Neuronal stem cell (in vitro differentiated cells): ENCODE measurements around the gene TSPEAR.
A peak's percentile ranks its signal among the peaks of the same experiment; 100 is the strongest.

Source experiments
- DNase-seq: peaks from one replicate; pipeline ENCODE4 v3.0.0-alpha.2; 2013; ENCODE audit warnings: low spot score
- H2AFZ ChIP-seq: one replicate; pipeline ENCODE4 v1.6.1; 2013; ENCODE audit warnings: mild to moderate bottlenecking, low read length, inconsistent platforms
- H2AK5ac ChIP-seq: 2 replicates; pipeline ENCODE4 v1.6.1; 2013; ENCODE audit warnings: low read depth, mild to moderate bottlenecking, inconsistent platforms, low read length, moderate library complexity, mixed read lengths
- H2BK120ac ChIP-seq: 2 replicates; pipeline ENCODE4 v1.6.1; 2013; ENCODE audit warnings: low read depth, mild to moderate bottlenecking, inconsistent platforms, low read length, moderate library complexity, mixed read lengths
- H2BK12ac ChIP-seq: one replicate; pipeline ENCODE4 v1.6.1; 2013; ENCODE audit warnings: low read length, inconsistent platforms
- H2BK15ac ChIP-seq: 2 replicates; pipeline ENCODE4 v1.6.1; 2013; ENCODE audit warnings: mild to moderate bottlenecking, low read length, inconsistent platforms, mixed read lengths
- H2BK5ac ChIP-seq: one replicate; pipeline ENCODE4 v1.6.1; 2013; ENCODE audit warnings: inconsistent platforms, mild to moderate bottlenecking, low read length, moderate library complexity
- H3K14ac ChIP-seq: one replicate; pipeline ENCODE4 v1.6.1; 2013; ENCODE audit warnings: low read length, inconsistent platforms
- H3K18ac ChIP-seq: 2 replicates; pipeline ENCODE4 v1.6.1; 2013; ENCODE audit warnings: low read length, inconsistent platforms
- H3K23ac ChIP-seq: 2 replicates; pipeline ENCODE4 v1.6.1; 2013; ENCODE audit warnings: low read depth, mild to moderate bottlenecking, mixed read lengths, low read length, inconsistent platforms; ENCODE audit not compliant: poor library complexity
- H3K27ac ChIP-seq: replicated peaks from 3 replicates; pipeline ENCODE4 v1.5.1; 2013; ENCODE audit warnings: low read length, inconsistent platforms
- H3K27me3 ChIP-seq, 3 experiments: 2 replicates each; pipeline ENCODE4 v1.6.1; 2013; ENCODE audit warnings: low read length in 3 of 3, mild to moderate bottlenecking in 2 of 3, inconsistent platforms in 1 of 3, low read depth in 1 of 3, mixed read lengths in 1 of 3, moderate library complexity in 1 of 3; ENCODE audit not compliant: control insufficient read depth in 3 of 3, insufficient read depth in 3 of 3
- H3K36me3 ChIP-seq, 2 donors: replicated peaks in 1 of 2; 2 replicates each; pipeline ENCODE4 v1.6.1; 2013; ENCODE audit warnings: low read length in 2 of 2; ENCODE audit not compliant: control insufficient read depth in 2 of 2, insufficient read depth in 2 of 2
- H3K4ac ChIP-seq: 2 replicates; pipeline ENCODE4 v1.6.1; 2013; ENCODE audit warnings: inconsistent platforms, mild to moderate bottlenecking, low read length, moderate library complexity
- H3K4me1 ChIP-seq, 2 donors: 1 replicate in 1 of 2; 2 replicates in 1 of 2; pipeline ENCODE4 v1.6.1; 2013; ENCODE audit warnings: low read length in 2 of 2, low read depth in 1 of 2; ENCODE audit not compliant: control insufficient read depth in 2 of 2, insufficient read depth in 1 of 2
- H3K4me2 ChIP-seq: one replicate; pipeline ENCODE4 v1.6.1; 2013; ENCODE audit warnings: mild to moderate bottlenecking, low read length, inconsistent platforms; ENCODE audit not compliant: insufficient read depth, poor library complexity, severe bottlenecking
- H3K4me3 ChIP-seq, 2 donors: 2 replicates each; pipeline ENCODE4 v1.5.1; 2013; ENCODE audit warnings: low read length in 2 of 2, mild to moderate bottlenecking in 2 of 2, inconsistent platforms in 1 of 2, moderate library complexity in 1 of 2
- H3K79me1 ChIP-seq: one replicate; pipeline ENCODE4 v1.6.1; 2013; ENCODE audit warnings: low read depth, mild to moderate bottlenecking, inconsistent platforms, low read length, moderate library complexity
- H3K9ac ChIP-seq: one replicate; pipeline ENCODE4 v1.6.1; 2013; ENCODE audit warnings: mild to moderate bottlenecking, low read depth, low read length, inconsistent platforms; ENCODE audit not compliant: poor library complexity
- H3K9me3 ChIP-seq, 2 donors: replicated peaks in 1 of 2; 2 replicates each; pipeline versions ENCODE3 to v1.6.1; 2013; ENCODE audit warnings: low read length in 2 of 2, mild to moderate bottlenecking in 2 of 2, inconsistent platforms in 1 of 2, low read depth in 1 of 2, mixed read lengths in 1 of 2, moderate library complexity in 1 of 2; ENCODE audit not compliant: control insufficient read depth in 2 of 2, insufficient read depth in 1 of 2
- H4K8ac ChIP-seq: one replicate; pipeline ENCODE4 v1.6.1; 2013; ENCODE audit warnings: low read depth, mild to moderate bottlenecking, inconsistent platforms, low read length, moderate library complexity
- H4K91ac ChIP-seq: one replicate; pipeline ENCODE4 v1.6.1; 2013; ENCODE audit warnings: low read length, low read depth, mild to moderate bottlenecking, inconsistent platforms; ENCODE audit not compliant: poor library complexity
- whole genome bisulfite sequencing, 2 donors: extraction: QIAGEN DNeasy Blood & Tissue Kit; methylation state at CpG; one replicate each; pipeline ENCODE4 v1.1.7; 2013; ENCODE audit warnings: missing lambda C conversion rate in 2 of 2, mixed read lengths in 1 of 2; ENCODE audit not compliant: insufficient read length in 2 of 2, insufficient replicate concordance in 1 of 2; ENCODE audit errors: extremely low coverage in 2 of 2; 5-methylcytosine and 5-hydroxymethylcytosine counted together

Gene TSPEAR

DNA sequence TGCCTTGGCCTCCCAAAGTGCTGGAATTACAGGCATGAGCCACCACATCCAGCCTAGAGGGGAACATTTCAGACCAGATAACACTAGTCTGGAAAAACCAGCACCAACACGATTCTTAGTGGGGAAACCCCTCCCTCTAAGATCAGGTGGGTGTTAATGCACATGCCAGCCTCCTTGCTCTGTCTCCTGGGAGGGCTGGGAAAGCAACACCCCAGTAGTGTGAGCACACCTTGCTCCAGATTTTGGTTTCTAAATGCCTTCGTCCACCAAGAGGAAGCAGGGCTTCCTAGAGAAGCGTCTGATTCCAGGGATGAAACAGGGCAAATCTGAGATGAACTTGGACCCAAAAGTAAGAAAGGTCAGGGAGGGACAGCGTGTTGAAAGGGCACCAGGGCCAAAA lies 140.1 kb downstream of the TSPEAR start:
- Histone ChIP-seq H2BK15ac (no peak overlapping the region), H3K4me1 (peaks cover 0 to 5% of the 10 kb centered on the region in 2 donors), H2AFZ (no peak overlapping the region), H3K4me3 (no peak overlapping the region), H2BK5ac (no peak overlapping the region), H3K4me2 (no peak overlapping the region), H3K4ac (no peak overlapping the region), H3K23ac (no peak overlapping the region), H3K9ac (no peak overlapping the region), H3K27ac (no peak overlapping the region), H3K79me1 (no peaks in the 10 kb centered on the region), H4K8ac (no peak overlapping the region), H3K36me3 (no peaks in the 10 kb centered on the region), H2BK12ac (no peak overlapping the region), H3K18ac (no peak overlapping the region), H2AK5ac (no peak overlapping the region), H3K9me3 (peaks cover 5 to 10% of the 10 kb centered on the region in 2 donors), H3K27me3 (no peaks in the 10 kb centered on the region), H2BK120ac (no peak overlapping the region), H3K14ac (no peak overlapping the region), H4K91ac (no peak overlapping the region)
- no CpG with 5 or more reads among the region's 4 CpGs for WGBS, 2 donors
- no peak for DNase-seq

DNA sequence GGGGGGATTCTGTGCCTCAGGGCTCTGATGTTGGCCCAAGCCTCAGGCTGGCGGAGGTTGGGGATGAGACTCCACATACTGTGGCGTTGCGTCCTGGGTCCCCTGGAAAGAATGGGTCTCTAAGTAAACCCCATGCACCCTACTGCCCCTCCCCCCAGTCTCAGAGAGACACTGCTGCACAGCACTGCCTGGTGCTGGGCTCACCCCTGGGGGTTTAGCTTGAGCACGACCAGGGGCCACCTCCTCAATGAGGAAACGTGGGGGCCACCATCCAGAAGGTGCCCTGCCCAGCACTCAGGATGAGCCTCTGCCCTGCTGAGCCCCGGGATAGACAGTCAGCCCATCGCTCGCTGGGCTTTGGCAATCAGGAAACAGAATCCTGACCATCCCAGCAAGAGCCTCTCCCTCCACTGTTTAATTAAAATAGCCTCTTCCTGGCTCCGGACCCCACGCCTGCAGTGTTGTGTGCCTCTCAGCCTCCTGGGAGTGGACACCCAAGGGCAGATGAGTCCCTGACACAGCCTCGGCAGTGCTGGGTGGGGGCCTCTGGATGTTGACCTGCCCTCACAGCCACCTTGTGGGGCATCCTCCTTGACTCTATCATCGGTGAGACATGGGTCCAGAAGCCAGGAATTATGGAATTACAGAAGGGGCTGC lies 141.4 kb downstream of the TSPEAR start:
- H3K36me3 ChIP-seq, result no peaks in the 10 kb centered on the region
- H3K27me3 ChIP-seq, result no peaks in the 10 kb centered on the region

DNA sequence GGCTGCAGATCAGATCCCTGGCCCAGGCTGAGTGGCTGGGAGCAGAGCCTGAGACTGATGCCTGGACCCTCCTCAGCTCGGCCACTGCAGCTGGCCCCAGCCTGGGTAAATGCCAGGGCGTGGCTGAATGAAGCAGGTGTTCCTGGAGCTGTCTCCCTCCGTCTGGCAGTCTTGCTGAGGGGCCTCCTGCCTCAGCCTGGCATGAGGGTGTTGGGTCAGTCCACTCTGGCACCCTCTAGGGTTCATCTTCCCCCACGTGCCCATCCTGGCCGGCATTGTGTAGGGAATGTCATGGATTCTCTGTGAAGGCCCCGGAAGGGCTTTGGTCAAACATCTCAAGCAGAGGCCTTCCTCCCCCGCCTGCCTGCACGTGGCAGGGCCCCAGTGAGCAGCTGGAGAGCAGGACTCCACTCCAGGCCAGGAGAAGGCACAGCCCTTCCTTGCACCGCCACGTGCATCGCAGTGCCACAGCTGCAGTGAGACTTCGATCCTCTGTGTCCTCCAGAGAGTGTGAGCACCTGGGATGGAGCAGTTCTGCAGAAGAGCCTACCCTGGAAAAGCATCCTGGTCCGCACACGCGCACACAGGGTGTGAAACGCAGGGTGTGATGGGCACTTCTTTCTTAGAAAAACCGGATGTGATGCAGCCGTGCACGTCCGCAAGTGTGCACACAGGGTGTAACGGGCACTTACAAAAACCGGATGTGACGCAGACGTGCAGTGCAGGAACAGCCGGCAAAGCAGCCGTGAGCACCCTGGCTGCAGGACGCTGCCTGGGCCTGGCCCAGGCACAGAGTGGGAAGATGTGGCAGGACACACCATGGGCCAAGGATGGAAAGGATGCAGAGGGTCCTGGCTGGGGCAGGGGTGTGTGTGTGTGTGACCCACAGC lies 142.5 kb downstream of the TSPEAR start:
- no peak overlapping the region for H2BK15ac ChIP-seq
- peak overlapping the region; percentile 30 for H2BK120ac ChIP-seq
- H3K14ac ChIP-seq, result no peak overlapping the region
- no peaks in the 10 kb centered on the region for H3K79me1 ChIP-seq
- H3K4ac ChIP-seq, result peak overlapping the region; percentile 20
- H4K8ac ChIP-seq, result no peak overlapping the region
- H3K27me3 ChIP-seq, result no peaks in the 10 kb centered on the region
- no peak overlapping the region for H3K9ac ChIP-seq
- no peak overlapping the region for H4K91ac ChIP-seq
- no peak overlapping the region for H2BK12ac ChIP-seq
- H3K4me3 ChIP-seq, result peak overlapping the region in 1 of 2 donors; percentile 11
- no peaks in the 10 kb centered on the region for H3K36me3 ChIP-seq
- WGBS, 2 donors, result no CpG with 5 or more reads among the region's 27 CpGs
- H2AFZ ChIP-seq, result no peak overlapping the region
- DNase-seq, result no peak
- H2AK5ac ChIP-seq, result peak overlapping the region; percentile 96
- H3K23ac ChIP-seq, result peak overlapping the region; percentile 80
- H3K9me3 ChIP-seq, result peaks cover 4 to 10% of the 10 kb centered on the region in 2 donors
- H2BK5ac ChIP-seq, result peak overlapping the region; percentile 75
- peak overlapping the region; percentile 90 for H3K18ac ChIP-seq
- no peaks in the 10 kb centered on the region for H3K4me1 ChIP-seq
- H3K4me2 ChIP-seq, result no peak overlapping the region
- H3K27ac ChIP-seq, result no peak overlapping the region

More for the DNA sequence above, 141.4 kb downstream of the TSPEAR start:
- no peak overlapping the region for H3K23ac ChIP-seq
- no peak overlapping the region for H2AFZ ChIP-seq
- H3K4me1 ChIP-seq, result peaks cover 0 to 5% of the 10 kb centered on the region in 2 donors
- H3K9ac ChIP-seq, result no peak overlapping the region
- no peak overlapping the region for H3K27ac ChIP-seq
- H2BK120ac ChIP-seq, result no peak overlapping the region
- no peak overlapping the region for H3K4ac ChIP-seq
- whole genome bisulfite sequencing, 2 donors, result no CpG with 5 or more reads among the region's 12 CpGs
- no peak overlapping the region for H3K4me2 ChIP-seq
- no peak overlapping the region for H2BK5ac ChIP-seq
- no peak overlapping the region for H3K14ac ChIP-seq
- H4K8ac ChIP-seq, result no peak overlapping the region
- no peak overlapping the region for H2BK12ac ChIP-seq
- peak overlapping the region; percentile 35 for H3K18ac ChIP-seq
- H3K4me3 ChIP-seq, result peak overlapping the region in 1 of 2 donors; percentile 24
- peaks cover 4 to 10% of the 10 kb centered on the region in 2 donors for H3K9me3 ChIP-seq
- H4K91ac ChIP-seq, result no peak overlapping the region
- no peak for DNase-seq
- H3K79me1 ChIP-seq, result no peaks in the 10 kb centered on the region
- peak overlapping the region; percentile 60 for H2AK5ac ChIP-seq
- no peak overlapping the region for H2BK15ac ChIP-seq

DNA sequence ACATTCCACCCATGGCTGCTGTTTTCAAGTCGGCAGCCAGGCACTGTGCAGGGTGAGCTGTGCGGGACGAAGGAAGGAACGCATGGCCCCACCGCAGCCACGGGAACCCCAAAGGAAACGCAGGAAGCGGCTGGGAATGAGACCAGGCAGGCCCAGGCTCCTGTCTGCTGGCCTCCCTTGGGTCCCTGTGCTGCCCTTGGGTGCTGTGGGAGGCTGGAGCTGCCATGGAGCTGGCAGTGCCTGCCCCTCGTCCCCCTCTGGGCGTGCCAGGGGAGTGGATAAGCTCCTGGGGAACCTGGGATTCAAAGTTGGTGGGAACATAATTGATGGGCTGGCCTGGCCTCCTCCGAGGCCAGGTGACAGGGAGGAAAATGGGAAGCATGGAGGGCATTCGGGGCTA lies 143.1 kb downstream of the TSPEAR start:
- WGBS, 2 donors, result no CpG with 5 or more reads among the region's 12 CpGs
- Histone ChIP-seq H3K23ac (peak overlapping the region; percentile 80), H2BK12ac (no peak overlapping the region), H2BK15ac (peak overlapping the region; percentile 89), H3K79me1 (no peaks in the 10 kb centered on the region), H3K14ac (peak overlapping the region; percentile 63), H4K91ac (no peak overlapping the region), H2AFZ (no peak overlapping the region), H3K4me2 (no peak overlapping the region), H2BK120ac (no peak overlapping the region), H3K27ac (no peak overlapping the region), H3K36me3 (no peaks in the 10 kb centered on the region), H3K4ac (peak overlapping the region; percentile 89), H3K9me3 (peaks cover 4 to 10% of the 10 kb centered on the region in 2 donors), H3K4me3 (no peak overlapping the region), H3K18ac (peak overlapping the region; percentile 90), H4K8ac (no peak overlapping the region), H3K4me1 (no peaks in the 10 kb centered on the region), H2AK5ac (peak overlapping the region; percentile 96), H2BK5ac (peak overlapping the region; percentile 75), H3K27me3 (no peaks in the 10 kb centered on the region), H3K9ac (no peak overlapping the region)
- no peak for DNase-seq
